Endothelial cell of umbilical vein (primary cell): ENCODE data around the gene SLC28A1. TPM values are rescaled to one million over a fixed set of nuclear protein-coding genes. Genes with fewer than 3 reads are reported as not detected.

ENCODE experiments used
- BruUV-seq: library from RNA; stranded (reverse); fragments of 400-500 nt; replicated peaks from 2 replicates; lab custom pipeline; 2021; lab: Mats Ljungman, UMichigan
- CTCF ChIA-PET: fragments of 300-600, 350-600 bp; sonication (Branson Sonifier 250); formaldehyde crosslinking; loops from one replicate; lab custom pipeline; 2021; ENCODE audit warnings: antibody characterized with exemption, inconsistent platforms; lab: Charles Lee
- POLR2A ChIA-PET: fragments of 300-600, 350-600 bp; sonication (Branson Sonifier 250); formaldehyde crosslinking; loops from one replicate; lab custom pipeline; 2021; ENCODE audit warnings: antibody characterized with exemption, inconsistent platforms; lab: Charles Lee
- DNase-seq: peaks from one replicate; pipeline ENCODE4 v3.0.0-alpha.2; 2011; ENCODE audit warnings: low read depth, low spot score
- FAIRE-seq: peaks from 2 replicates; lab custom pipeline; 2011; peaks lifted over from hg19 to GRCh38; lab: Jason Lieb, UNC
- H2AFZ ChIP-seq: 2 replicates; pipeline ENCODE4 v1.6.0; 2012; ENCODE audit warnings: low read depth, low read length, control low read depth, inconsistent platforms
- H3K27ac ChIP-seq: 2 replicates; pipeline ENCODE4 v1.5.1; 2011; ENCODE audit warnings: low read depth, mild to moderate bottlenecking, control low read depth, low read length, moderate library complexity; ENCODE audit not compliant: insufficient read depth
- H3K27me3 ChIP-seq, 2 experiments: 2 replicates each; pipeline versions ENCODE4 v1.6.0 to v1.6.1; 2011; ENCODE audit warnings: low read length in 2 of 2, mixed read lengths in 1 of 2; ENCODE audit not compliant: control insufficient read depth in 2 of 2, insufficient read depth in 2 of 2
- H3K36me3 ChIP-seq, 2 experiments: 2 replicates in 1 of 2; 3 replicates in 1 of 2; pipeline ENCODE4 v1.5.1; 2011; ENCODE audit warnings: low read length in 2 of 2, mild to moderate bottlenecking in 1 of 2, moderate library complexity in 1 of 2; ENCODE audit not compliant: control insufficient read depth in 2 of 2, insufficient read depth in 2 of 2; ENCODE audit errors: extremely low read depth in 1 of 2
- H3K4me1 ChIP-seq: 3 replicates; pipeline ENCODE4 v1.5.1; 2011; ENCODE audit warnings: mild to moderate bottlenecking, low read length; ENCODE audit not compliant: control insufficient read depth, insufficient read depth; ENCODE audit errors: extremely low read depth
- H3K4me2 ChIP-seq: 2 replicates; pipeline ENCODE4 v1.6.1; 2011; ENCODE audit warnings: low read length, control low read depth, mixed read lengths; ENCODE audit not compliant: insufficient read depth
- H3K4me3 ChIP-seq, 3 experiments: fragments of 200-600 bp in 1 of 3; sonication (generic), shearing (Covaris generic) in 1 of 3; replicated peaks in 1 of 3; 2 replicates each; pipeline ENCODE4 v1.5.1; 2011 to 2016; ENCODE audit warnings: control low read depth in 3 of 3, low read length in 3 of 3, mild to moderate bottlenecking in 2 of 3, inconsistent platforms in 1 of 3, low read depth in 1 of 3, moderate library complexity in 1 of 3; ENCODE audit not compliant: insufficient read depth in 1 of 3
- H3K79me2 ChIP-seq: 2 replicates; pipeline ENCODE4 v1.6.0; 2012; ENCODE audit warnings: low read length, inconsistent platforms; ENCODE audit not compliant: control insufficient read depth, insufficient read depth
- H3K9ac ChIP-seq: replicated peaks from 2 replicates; pipeline ENCODE3; 2011; ENCODE audit warnings: low read length, control low read depth; ENCODE audit not compliant: insufficient read depth; ENCODE audit errors: extremely low read depth
- H3K9me1 ChIP-seq: replicated peaks from 3 replicates; pipeline ENCODE4 v1.6.0; 2011; ENCODE audit warnings: mild to moderate bottlenecking, low read length; ENCODE audit not compliant: control insufficient read depth, insufficient read depth; ENCODE audit errors: extremely low read depth
- H3K9me3 ChIP-seq: replicated peaks from 2 replicates; pipeline ENCODE4 v1.5.1; 2012; ENCODE audit warnings: low read length, inconsistent platforms; ENCODE audit not compliant: control insufficient read depth, insufficient read depth
- H4K20me1 ChIP-seq: replicated peaks from 2 replicates; pipeline ENCODE3; 2011; ENCODE audit warnings: mild to moderate bottlenecking, low read length; ENCODE audit not compliant: control insufficient read depth, insufficient read depth; ENCODE audit errors: extremely low read depth
- CTCF ChIP-seq, 2 donors: IDR thresholded peaks; 1 replicate in 1 of 2; 2 replicates in 1 of 2; pipeline ENCODE4 v1.5.1; 2011; ENCODE audit warnings: low read length in 2 of 2, mild to moderate bottlenecking in 2 of 2, moderate library complexity in 2 of 2, control low read depth in 1 of 2, inconsistent platforms in 1 of 2, low read depth in 1 of 2; ENCODE audit not compliant: insufficient read depth in 1 of 2; ENCODE audit errors: extremely low read depth in 1 of 2
- EZH2 ChIP-seq: IDR thresholded peaks from 2 replicates; pipeline ENCODE4 v1.6.1; 2012; ENCODE audit warnings: borderline replicate concordance, low read depth, mild to moderate bottlenecking, moderate library complexity, low read length, inconsistent platforms; ENCODE audit not compliant: severe bottlenecking
- FOS ChIP-seq: IDR thresholded peaks from 2 replicates; pipeline ENCODE4 v1.6.1; 2011; ENCODE audit warnings: mild to moderate bottlenecking, low read length, moderate library complexity, borderline replicate concordance; ENCODE audit not compliant: insufficient read depth
- GATA2 ChIP-seq: IDR thresholded peaks from 2 replicates; pipeline ENCODE4 v1.7.0; 2011; ENCODE audit warnings: low read depth, mild to moderate bottlenecking, moderate library complexity, mixed read lengths, low read length; ENCODE audit not compliant: insufficient read length, insufficient read depth
- JUN ChIP-seq: IDR thresholded peaks from 2 replicates; pipeline ENCODE4 v1.6.1; 2011; ENCODE audit warnings: borderline replicate concordance, low read depth; ENCODE audit not compliant: insufficient read length, insufficient read depth
- MAX ChIP-seq: IDR thresholded peaks from 2 replicates; pipeline ENCODE4 v1.6.1; 2011; ENCODE audit not compliant: insufficient read depth, insufficient read length
- MYC ChIP-seq: IDR thresholded peaks from one replicate; pipeline ENCODE4 v1.6.1; 2011; ENCODE audit warnings: mild to moderate bottlenecking, low read depth, low read length
- POLR2A ChIP-seq: IDR thresholded peaks from 2 replicates; pipeline ENCODE4 v1.6.1; 2012; ENCODE audit warnings: low read depth, mild to moderate bottlenecking, control low read depth, low read length
- POLR2AphosphoS5 ChIP-seq: IDR thresholded peaks from 2 replicates; pipeline ENCODE4 v1.6.1; 2012; ENCODE audit warnings: low read depth, mild to moderate bottlenecking, control low read depth, low read length, moderate library complexity; ENCODE audit not compliant: insufficient read depth
- dilution Hi-C: fragments of 300-500 bp; cut with MboI; formaldehyde crosslinking; loops from one replicate; pipeline ENCODE4 v1.15.0; 2019; ENCODE audit warnings: low sequenced_read_pairs; ENCODE audit not compliant: extremely low pct_ligation_motif_present
- intact Hi-C: fragments of 100-400 bp; cut with micrococcal nuclease; formaldehyde crosslinking; loops from one replicate; pipeline ENCODE4 v1.10.0; 2022
- polyA plus RNA-seq, 4 experiments: library from polyadenylated mRNA; depleted of rRNA in 3 of 4; stranded (reverse) in 3 of 4; unstranded in 1 of 4; fragments of >200 nt; gene quantifications; 2 replicates each; pipeline versions ENCODE4 v1.2.1 to v1.2.3, GENCODE V29; 2011 to 2012; ENCODE audit warnings: missing spikeins in 1 of 4
- total RNA-seq: library from RNA; stranded (reverse); gene quantifications from 2 replicates; pipeline ENCODE4 v1.2.3, GENCODE V29; 2021

The SLC28A1 gene
- total and polyA plus RNA-seq, 2 donors (not counting 3 experiments of a cell fraction or from before 2014, with no cell fraction given) = not detected

GRCh38 chr15:84981054-84981710 lies 96.7 kb downstream of the SLC28A1 start:
- peak; percentile 85 for FAIRE-seq
- dilution Hi-C loops (no loop called here), intact Hi-C loops (loop anchor here (1.0 to 5.0 kb wide), 5 partner anchors 26 to 392 kb away; no protein-coding TSS in a partner anchor)
- H3K4me3 ChIP-seq = peak overlapping the region; percentile 63 to 91 (median 86)
- no TSS peak for BruUV-seq
- CTCF ChIA-PET = interaction anchor here (0.6 to 4.0 kb wide), 20 partner anchors 9 to 410 kb away, joined by 3 to 24 read pairs (median 4); no protein-coding TSS in a partner anchor
- TF ChIP-seq GATA2 = no peak
- peak in 1 of 2 donors; percentile 40 for TF ChIP-seq CTCF (IDR thresholded peaks at IDR 0.05; ENCODE audit: extremely low read depth in 1 of 2, insufficient read depth in 1 of 2, low read depth in 1 of 2, low read length in 2 of 2)
- TF ChIP-seq MAX = no peak
- TF ChIP-seq POLR2AphosphoS5 = peak; percentile 56
- TF ChIP-seq FOS = no peak
- no peak for TF ChIP-seq POLR2A
- no peak for TF ChIP-seq JUN
- TF ChIP-seq MYC = no peak
- no peak for TF ChIP-seq EZH2
- DNase-seq = peak; percentile 97
- no peaks in the 10 kb centered on the region for H3K9me3 ChIP-seq
- H3K27ac ChIP-seq = peak overlapping the region; percentile 90
- peak overlapping the region; percentile 90 for H2AFZ ChIP-seq
- POLR2A ChIA-PET = interaction anchor here (1.2 to 1.3 kb wide), 2 partner anchors 26 to 69 kb away, joined by 3 read pairs; no protein-coding TSS in a partner anchor
- peak overlapping the region; percentile 87 for H3K9ac ChIP-seq
- peaks cover 35% of the 10 kb centered on the region for H3K79me2 ChIP-seq
- H3K9me1 ChIP-seq = no peaks in the 10 kb centered on the region
- no peaks in the 10 kb centered on the region for H4K20me1 ChIP-seq
- no peaks in the 10 kb centered on the region for H3K27me3 ChIP-seq
- H3K4me1 ChIP-seq = peaks cover 16% of the 10 kb centered on the region
- no peaks in the 10 kb centered on the region for H3K36me3 ChIP-seq
- peak overlapping the region; percentile 82 for H3K4me2 ChIP-seq
